Endothelial cell of umbilical vein (primary cell): Measurements from ENCODE around the gene METTL1. TPM values are rescaled to one million over a fixed set of nuclear protein-coding genes. Genes with fewer than 3 reads are reported as not detected.
A peak's percentile ranks its signal among the peaks of the same experiment; 100 is the strongest.

ENCODE experiments used
- BruUV-seq: library from RNA; stranded (reverse); fragments of 400-500 nt; replicated peaks from 2 replicates; lab custom pipeline; 2021; lab: Mats Ljungman, UMichigan
- CTCF ChIA-PET: fragments of 300-600, 350-600 bp; sonication (Branson Sonifier 250); formaldehyde crosslinking; loops from one replicate; lab custom pipeline; 2021; ENCODE audit warnings: antibody characterized with exemption, inconsistent platforms; lab: Charles Lee
- POLR2A ChIA-PET: fragments of 300-600, 350-600 bp; sonication (Branson Sonifier 250); formaldehyde crosslinking; loops from one replicate; lab custom pipeline; 2021; ENCODE audit warnings: antibody characterized with exemption, inconsistent platforms; lab: Charles Lee
- DNase-seq: peaks from one replicate; pipeline ENCODE4 v3.0.0-alpha.2; 2011; ENCODE audit warnings: low read depth, low spot score
- FAIRE-seq: peaks from 2 replicates; lab custom pipeline; 2011; peaks lifted over from hg19 to GRCh38; lab: Jason Lieb, UNC
- H2AFZ ChIP-seq: 2 replicates; pipeline ENCODE4 v1.6.0; 2012; ENCODE audit warnings: low read depth, low read length, control low read depth, inconsistent platforms
- H3K27ac ChIP-seq: 2 replicates; pipeline ENCODE4 v1.5.1; 2011; ENCODE audit warnings: low read depth, mild to moderate bottlenecking, control low read depth, low read length, moderate library complexity; ENCODE audit not compliant: insufficient read depth
- H3K27me3 ChIP-seq, 2 experiments: 2 replicates each; pipeline versions ENCODE4 v1.6.0 to v1.6.1; 2011; ENCODE audit warnings: low read length in 2 of 2, mixed read lengths in 1 of 2; ENCODE audit not compliant: control insufficient read depth in 2 of 2, insufficient read depth in 2 of 2
- H3K36me3 ChIP-seq, 2 experiments: 2 replicates in 1 of 2; 3 replicates in 1 of 2; pipeline ENCODE4 v1.5.1; 2011; ENCODE audit warnings: low read length in 2 of 2, mild to moderate bottlenecking in 1 of 2, moderate library complexity in 1 of 2; ENCODE audit not compliant: control insufficient read depth in 2 of 2, insufficient read depth in 2 of 2; ENCODE audit errors: extremely low read depth in 1 of 2
- H3K4me1 ChIP-seq: 3 replicates; pipeline ENCODE4 v1.5.1; 2011; ENCODE audit warnings: mild to moderate bottlenecking, low read length; ENCODE audit not compliant: control insufficient read depth, insufficient read depth; ENCODE audit errors: extremely low read depth
- H3K4me2 ChIP-seq: 2 replicates; pipeline ENCODE4 v1.6.1; 2011; ENCODE audit warnings: low read length, control low read depth, mixed read lengths; ENCODE audit not compliant: insufficient read depth
- H3K4me3 ChIP-seq, 3 experiments: fragments of 200-600 bp in 1 of 3; sonication (generic), shearing (Covaris generic) in 1 of 3; replicated peaks in 1 of 3; 2 replicates each; pipeline ENCODE4 v1.5.1; 2011 to 2016; ENCODE audit warnings: control low read depth in 3 of 3, low read length in 3 of 3, mild to moderate bottlenecking in 2 of 3, inconsistent platforms in 1 of 3, low read depth in 1 of 3, moderate library complexity in 1 of 3; ENCODE audit not compliant: insufficient read depth in 1 of 3
- H3K79me2 ChIP-seq: 2 replicates; pipeline ENCODE4 v1.6.0; 2012; ENCODE audit warnings: low read length, inconsistent platforms; ENCODE audit not compliant: control insufficient read depth, insufficient read depth
- H3K9ac ChIP-seq: replicated peaks from 2 replicates; pipeline ENCODE3; 2011; ENCODE audit warnings: low read length, control low read depth; ENCODE audit not compliant: insufficient read depth; ENCODE audit errors: extremely low read depth
- H3K9me1 ChIP-seq: replicated peaks from 3 replicates; pipeline ENCODE4 v1.6.0; 2011; ENCODE audit warnings: mild to moderate bottlenecking, low read length; ENCODE audit not compliant: control insufficient read depth, insufficient read depth; ENCODE audit errors: extremely low read depth
- H3K9me3 ChIP-seq: replicated peaks from 2 replicates; pipeline ENCODE4 v1.5.1; 2012; ENCODE audit warnings: low read length, inconsistent platforms; ENCODE audit not compliant: control insufficient read depth, insufficient read depth
- H4K20me1 ChIP-seq: replicated peaks from 2 replicates; pipeline ENCODE3; 2011; ENCODE audit warnings: mild to moderate bottlenecking, low read length; ENCODE audit not compliant: control insufficient read depth, insufficient read depth; ENCODE audit errors: extremely low read depth
- EZH2 ChIP-seq: IDR thresholded peaks from 2 replicates; pipeline ENCODE4 v1.6.1; 2012; ENCODE audit warnings: borderline replicate concordance, low read depth, mild to moderate bottlenecking, moderate library complexity, low read length, inconsistent platforms; ENCODE audit not compliant: severe bottlenecking
- FOS ChIP-seq: IDR thresholded peaks from 2 replicates; pipeline ENCODE4 v1.6.1; 2011; ENCODE audit warnings: mild to moderate bottlenecking, low read length, moderate library complexity, borderline replicate concordance; ENCODE audit not compliant: insufficient read depth
- JUN ChIP-seq: IDR thresholded peaks from 2 replicates; pipeline ENCODE4 v1.6.1; 2011; ENCODE audit warnings: borderline replicate concordance, low read depth; ENCODE audit not compliant: insufficient read length, insufficient read depth
- MYC ChIP-seq: IDR thresholded peaks from one replicate; pipeline ENCODE4 v1.6.1; 2011; ENCODE audit warnings: mild to moderate bottlenecking, low read depth, low read length
- POLR2A ChIP-seq: IDR thresholded peaks from 2 replicates; pipeline ENCODE4 v1.6.1; 2012; ENCODE audit warnings: low read depth, mild to moderate bottlenecking, control low read depth, low read length
- POLR2AphosphoS5 ChIP-seq: IDR thresholded peaks from 2 replicates; pipeline ENCODE4 v1.6.1; 2012; ENCODE audit warnings: low read depth, mild to moderate bottlenecking, control low read depth, low read length, moderate library complexity; ENCODE audit not compliant: insufficient read depth
- dilution Hi-C: fragments of 300-500 bp; cut with MboI; formaldehyde crosslinking; loops from one replicate; pipeline ENCODE4 v1.15.0; 2019; ENCODE audit warnings: low sequenced_read_pairs; ENCODE audit not compliant: extremely low pct_ligation_motif_present
- intact Hi-C: fragments of 100-400 bp; cut with micrococcal nuclease; formaldehyde crosslinking; loops from one replicate; pipeline ENCODE4 v1.10.0; 2022
- polyA plus RNA-seq, 4 experiments: library from polyadenylated mRNA; depleted of rRNA in 3 of 4; stranded (reverse) in 3 of 4; unstranded in 1 of 4; fragments of >200 nt; gene quantifications; 2 replicates each; pipeline versions ENCODE4 v1.2.1 to v1.2.3, GENCODE V29; 2011 to 2012; ENCODE audit warnings: missing spikeins in 1 of 4
- total RNA-seq: library from RNA; stranded (reverse); gene quantifications from 2 replicates; pipeline ENCODE4 v1.2.3, GENCODE V29; 2021
- TF ChIP-seq, protein P1 (sequence below), 2 donors: IDR thresholded peaks; 1 replicate in 1 of 2; 2 replicates in 1 of 2; pipeline ENCODE4 v1.5.1; 2011; ENCODE audit warnings: low read length in 2 of 2, mild to moderate bottlenecking in 2 of 2, moderate library complexity in 2 of 2, control low read depth in 1 of 2, inconsistent platforms in 1 of 2, low read depth in 1 of 2; ENCODE audit not compliant: insufficient read depth in 1 of 2; ENCODE audit errors: extremely low read depth in 1 of 2
- TF ChIP-seq, protein P2 (sequence below): IDR thresholded peaks from 2 replicates; pipeline ENCODE4 v1.6.1; 2011; ENCODE audit not compliant: insufficient read depth, insufficient read length

Gene METTL1
- total and polyA plus RNA-seq, 2 donors (not counting 3 experiments of a cell fraction or from before 2014, with no cell fraction given), result 23.6 to 24.3 TPM

DNA sequence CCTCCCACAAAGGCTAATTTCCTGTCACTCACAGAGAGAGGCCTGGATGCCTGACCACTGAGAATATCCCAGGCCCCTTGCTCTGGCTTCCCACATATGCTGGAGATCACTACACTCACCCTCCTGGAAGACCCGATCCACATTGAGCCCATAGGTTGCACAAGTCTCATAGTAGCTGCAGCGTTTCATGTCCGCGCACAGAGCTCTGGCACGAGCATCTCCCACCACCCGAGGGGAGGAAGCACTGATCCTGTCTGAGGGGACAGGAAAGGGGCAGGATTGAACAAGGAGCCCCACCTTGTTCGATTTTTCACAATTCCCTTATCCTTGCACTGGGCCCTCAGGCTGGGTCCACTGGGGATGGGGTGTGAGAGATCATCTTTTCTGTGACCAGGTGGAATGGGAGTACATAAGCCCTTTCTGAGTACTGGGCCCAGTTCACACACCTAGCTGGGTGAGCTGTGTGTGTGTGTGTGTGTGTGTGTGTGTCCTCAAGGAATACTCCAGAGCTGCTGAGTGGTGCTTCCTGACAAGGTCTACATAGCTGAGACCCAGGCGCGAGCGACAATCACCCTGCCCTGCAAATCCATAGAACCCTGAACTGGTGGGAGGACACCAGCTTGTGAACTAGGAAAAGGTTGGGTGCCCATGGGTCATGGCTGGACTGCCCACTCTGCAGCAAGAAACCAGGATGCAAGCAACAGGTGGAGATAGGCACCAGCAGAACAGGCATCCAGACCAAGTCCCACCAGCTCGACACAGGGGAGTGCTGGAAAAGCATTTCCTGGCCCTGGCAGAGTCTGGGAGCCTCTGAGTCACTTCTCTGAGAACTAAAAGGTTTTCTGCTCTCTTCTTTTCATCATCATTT is 38.9 kb downstream of the METTL1 start:
- FAIRE-seq, result peak; percentile 4
- H3K79me2 ChIP-seq, result no peaks in the 10 kb centered on the region
- no peaks in the 10 kb centered on the region for H3K9me3 ChIP-seq
- DNase-seq, result no peak
- no peaks in the 10 kb centered on the region for H4K20me1 ChIP-seq
- peaks cover 58 to 62% of the 10 kb centered on the region in 2 experiments for H3K27me3 ChIP-seq
- no peak overlapping the region for H3K27ac ChIP-seq
- intact Hi-C loops, result no loop called here
- no peak for TF ChIP-seq JUN
- peak; percentile 22 for TF ChIP-seq FOS
- POLR2A ChIA-PET, result interaction anchor here (0.5 to 0.7 kb wide), 3 partner anchors 150 to 631 kb away, joined by 3 to 6 read pairs (median 4); no protein-coding TSS in a partner anchor
- H3K36me3 ChIP-seq, result no peaks in the 10 kb centered on the region
- no peaks in the 10 kb centered on the region for H3K9me1 ChIP-seq
- no TSS peak for BruUV-seq
- CTCF ChIA-PET, result interaction anchor here (0.9 to 2.3 kb wide), 2 partner anchors 9 to 24 kb away, joined by 3 to 8 read pairs; no protein-coding TSS in a partner anchor
- H3K9ac ChIP-seq, result no peak overlapping the region
- dilution Hi-C loops, result no loop called here
- H2AFZ ChIP-seq, result no peak overlapping the region
- no peak overlapping the region for H3K4me2 ChIP-seq
- H3K4me3 ChIP-seq, result no peak overlapping the region
- H3K4me1 ChIP-seq, result no peaks in the 10 kb centered on the region

DNA sequence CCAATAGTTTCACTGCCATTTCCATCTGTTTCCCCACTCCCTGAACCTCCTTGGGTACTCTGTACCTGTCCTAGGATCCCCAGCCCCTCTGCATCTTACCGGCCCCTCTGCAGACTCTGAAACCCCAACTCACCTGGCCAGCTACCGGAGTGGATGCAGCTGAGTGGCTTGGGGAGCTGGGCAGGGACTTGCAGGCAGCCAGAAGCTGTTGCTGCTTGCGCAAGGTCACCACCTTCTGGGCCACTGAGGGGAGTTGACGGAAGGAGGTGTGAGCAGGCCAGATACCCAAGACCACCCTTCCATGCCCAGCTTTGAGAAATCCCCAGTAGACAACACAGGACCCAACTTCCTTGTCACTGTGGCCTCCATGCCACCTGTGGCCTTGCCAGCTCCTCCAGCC is 39.6 kb downstream of the METTL1 start:
- dilution Hi-C loops, result no loop called here
- BruUV-seq, result no TSS peak
- POLR2A ChIA-PET, result interaction anchor here (0.5 kb wide), 1 partner anchor 631 kb away, joined by 3 read pairs; no protein-coding TSS in a partner anchor

More for the DNA sequence above, 39.6 kb downstream of the METTL1 start:
- intact Hi-C loops, result no loop called here
- no peaks in the 10 kb centered on the region for H3K9me3 ChIP-seq
- no peak overlapping the region for H2AFZ ChIP-seq
- no peak overlapping the region for H3K9ac ChIP-seq
- H3K79me2 ChIP-seq, result no peaks in the 10 kb centered on the region
- H3K27ac ChIP-seq, result no peak overlapping the region
- CTCF ChIA-PET, result interaction anchor here (0.9 kb wide), 1 partner anchor 8 kb away, joined by 3 read pairs; no protein-coding TSS in a partner anchor
- FAIRE-seq (no peak), DNase-seq (no peak)
- H3K4me2 ChIP-seq, result no peak overlapping the region
- no peaks in the 10 kb centered on the region for H3K9me1 ChIP-seq
- H4K20me1 ChIP-seq, result no peaks in the 10 kb centered on the region
- TF ChIP-seq, protein P1, sequence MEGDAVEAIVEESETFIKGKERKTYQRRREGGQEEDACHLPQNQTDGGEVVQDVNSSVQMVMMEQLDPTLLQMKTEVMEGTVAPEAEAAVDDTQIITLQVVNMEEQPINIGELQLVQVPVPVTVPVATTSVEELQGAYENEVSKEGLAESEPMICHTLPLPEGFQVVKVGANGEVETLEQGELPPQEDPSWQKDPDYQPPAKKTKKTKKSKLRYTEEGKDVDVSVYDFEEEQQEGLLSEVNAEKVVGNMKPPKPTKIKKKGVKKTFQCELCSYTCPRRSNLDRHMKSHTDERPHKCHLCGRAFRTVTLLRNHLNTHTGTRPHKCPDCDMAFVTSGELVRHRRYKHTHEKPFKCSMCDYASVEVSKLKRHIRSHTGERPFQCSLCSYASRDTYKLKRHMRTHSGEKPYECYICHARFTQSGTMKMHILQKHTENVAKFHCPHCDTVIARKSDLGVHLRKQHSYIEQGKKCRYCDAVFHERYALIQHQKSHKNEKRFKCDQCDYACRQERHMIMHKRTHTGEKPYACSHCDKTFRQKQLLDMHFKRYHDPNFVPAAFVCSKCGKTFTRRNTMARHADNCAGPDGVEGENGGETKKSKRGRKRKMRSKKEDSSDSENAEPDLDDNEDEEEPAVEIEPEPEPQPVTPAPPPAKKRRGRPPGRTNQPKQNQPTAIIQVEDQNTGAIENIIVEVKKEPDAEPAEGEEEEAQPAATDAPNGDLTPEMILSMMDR (IDR thresholded peaks at IDR 0.05; ENCODE audit: extremely low read depth in 1 of 2, insufficient read depth in 1 of 2, low read depth in 1 of 2, low read length in 2 of 2), result no peak
- no peak for TF ChIP-seq EZH2
- TF ChIP-seq POLR2A, result no peak
- no peak for TF ChIP-seq MYC
- TF ChIP-seq, protein P2, sequence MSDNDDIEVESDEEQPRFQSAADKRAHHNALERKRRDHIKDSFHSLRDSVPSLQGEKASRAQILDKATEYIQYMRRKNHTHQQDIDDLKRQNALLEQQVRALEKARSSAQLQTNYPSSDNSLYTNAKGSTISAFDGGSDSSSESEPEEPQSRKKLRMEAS, result no peak
- TF ChIP-seq POLR2AphosphoS5, result no peak
- no peak for TF ChIP-seq JUN
- H3K4me3 ChIP-seq, result no peak overlapping the region
- H3K36me3 ChIP-seq, result no peaks in the 10 kb centered on the region
- H3K27me3 ChIP-seq, result peaks cover 51 to 58% of the 10 kb centered on the region in 2 experiments
- no peaks in the 10 kb centered on the region for H3K4me1 ChIP-seq
